Epithelial cell of esophagus (primary cell): ENCODE data around the gene RNF168.
"Not testable (repeated sequence)": the region's sequence is repeated elsewhere in the genome, so short reads cannot be mapped to it uniquely, and the experiment has no call there.

ENCODE experiments used
- DNase-seq: peaks from one replicate; pipeline ENCODE4 v3.0.0; 2010; ENCODE audit warnings: low read depth
- H3K4me3 ChIP-seq: 2 replicates; pipeline ENCODE4 v1.5.1; 2011; ENCODE audit warnings: mild to moderate bottlenecking, low read length, control low read depth
- TF ChIP-seq, protein P1 (sequence below): IDR thresholded peaks from 2 replicates; pipeline ENCODE4 v1.5.1; 2011; ENCODE audit warnings: low read depth, mild to moderate bottlenecking, low read length, control low read depth, inconsistent platforms; ENCODE audit not compliant: insufficient read depth; ENCODE audit errors: missing control alignments

Gene RNF168

DNA sequence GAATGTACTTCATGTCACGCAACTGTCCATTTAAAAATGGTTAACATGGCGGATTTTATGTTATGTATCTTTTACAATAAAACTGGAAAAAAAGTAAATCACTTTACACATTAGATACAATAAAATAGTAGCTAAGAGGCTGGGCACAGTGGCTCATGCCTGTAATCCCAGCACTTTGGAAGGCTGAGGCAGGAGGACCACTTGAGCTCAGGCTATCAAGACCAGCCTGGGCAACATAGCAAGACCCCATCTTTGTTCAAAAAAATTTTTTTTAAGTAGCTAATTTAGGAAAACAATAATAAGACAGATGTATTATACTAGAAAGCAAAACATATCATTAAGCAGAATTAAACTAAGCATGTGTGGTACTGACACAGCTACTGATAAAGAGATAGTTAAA, 11.5 kb downstream of the RNF168 start:
- no peak overlapping the region for H3K4me3 ChIP-seq
- TF ChIP-seq, protein P1, sequence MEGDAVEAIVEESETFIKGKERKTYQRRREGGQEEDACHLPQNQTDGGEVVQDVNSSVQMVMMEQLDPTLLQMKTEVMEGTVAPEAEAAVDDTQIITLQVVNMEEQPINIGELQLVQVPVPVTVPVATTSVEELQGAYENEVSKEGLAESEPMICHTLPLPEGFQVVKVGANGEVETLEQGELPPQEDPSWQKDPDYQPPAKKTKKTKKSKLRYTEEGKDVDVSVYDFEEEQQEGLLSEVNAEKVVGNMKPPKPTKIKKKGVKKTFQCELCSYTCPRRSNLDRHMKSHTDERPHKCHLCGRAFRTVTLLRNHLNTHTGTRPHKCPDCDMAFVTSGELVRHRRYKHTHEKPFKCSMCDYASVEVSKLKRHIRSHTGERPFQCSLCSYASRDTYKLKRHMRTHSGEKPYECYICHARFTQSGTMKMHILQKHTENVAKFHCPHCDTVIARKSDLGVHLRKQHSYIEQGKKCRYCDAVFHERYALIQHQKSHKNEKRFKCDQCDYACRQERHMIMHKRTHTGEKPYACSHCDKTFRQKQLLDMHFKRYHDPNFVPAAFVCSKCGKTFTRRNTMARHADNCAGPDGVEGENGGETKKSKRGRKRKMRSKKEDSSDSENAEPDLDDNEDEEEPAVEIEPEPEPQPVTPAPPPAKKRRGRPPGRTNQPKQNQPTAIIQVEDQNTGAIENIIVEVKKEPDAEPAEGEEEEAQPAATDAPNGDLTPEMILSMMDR, result no peak
- no peak for DNase-seq

DNA sequence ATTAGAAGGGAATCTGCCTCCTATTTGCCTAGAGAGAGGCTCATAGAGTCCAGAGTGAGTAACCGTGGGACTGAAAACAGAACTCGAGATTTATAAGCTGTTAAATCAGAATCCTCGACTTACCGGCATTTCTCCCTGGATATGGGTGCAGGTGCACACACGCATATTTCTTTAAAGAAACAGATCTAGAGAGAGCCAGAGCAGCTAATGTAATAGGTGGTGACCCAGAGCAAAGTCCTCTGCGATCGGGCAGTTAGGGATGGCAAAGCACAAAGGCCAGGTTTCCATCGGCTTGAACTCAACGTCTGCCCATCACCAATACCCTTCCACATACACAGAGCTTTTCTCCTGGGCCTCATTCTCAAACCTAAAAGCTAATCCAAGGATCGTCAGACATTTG, 13.8 kb downstream of the RNF168 start:
- no peak overlapping the region for H3K4me3 ChIP-seq
- TF ChIP-seq, protein P1, result no peak
- DNase-seq, result no peak

DNA sequence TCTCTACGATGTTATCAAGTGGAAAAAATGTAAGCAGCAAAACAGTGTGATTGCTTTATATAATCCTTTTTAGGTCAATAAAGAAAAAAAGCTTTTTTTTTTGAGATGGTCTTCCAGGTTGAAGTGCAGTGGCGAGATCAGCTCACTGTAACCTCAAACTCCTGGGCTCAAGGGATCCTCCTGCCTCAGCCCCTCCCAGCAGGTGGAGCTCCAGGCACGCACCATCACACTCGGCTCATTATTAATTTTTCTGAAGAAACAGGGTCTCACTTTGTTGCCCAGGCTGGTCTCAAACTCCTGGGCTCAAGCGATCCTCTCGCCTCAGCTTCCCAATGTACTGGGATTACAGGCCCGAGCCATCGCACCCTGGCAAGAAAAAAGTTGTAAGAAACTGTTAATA, 17.3 kb downstream of the RNF168 start:
- DNase-seq, result peak; percentile 26
- TF ChIP-seq, protein P1, result peak; percentile 56
- H3K4me3 ChIP-seq, result no peak overlapping the region

DNA sequence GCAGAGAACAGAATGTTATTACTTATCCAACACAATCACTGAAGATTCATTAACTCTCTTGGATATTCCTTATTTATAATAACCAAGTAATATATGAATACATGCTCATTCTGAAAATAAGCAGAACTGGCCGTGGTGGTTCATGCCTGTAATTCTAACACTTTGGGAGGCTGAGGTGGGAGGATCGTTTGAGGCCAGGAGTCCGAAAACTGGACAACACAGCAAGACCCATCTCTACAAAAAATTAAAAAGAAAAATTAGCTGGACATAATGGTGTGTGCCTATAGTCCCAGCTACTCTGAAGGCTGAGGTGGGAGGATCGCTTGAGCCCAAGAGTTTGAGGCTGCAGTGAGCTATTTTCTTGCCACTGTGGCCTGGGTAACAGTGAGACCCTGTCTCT, 25.9 kb downstream of the RNF168 start:
- DNase-seq, result no peak
- TF ChIP-seq, protein P1, result no peak
- H3K4me3 ChIP-seq, result no peak overlapping the region

DNA sequence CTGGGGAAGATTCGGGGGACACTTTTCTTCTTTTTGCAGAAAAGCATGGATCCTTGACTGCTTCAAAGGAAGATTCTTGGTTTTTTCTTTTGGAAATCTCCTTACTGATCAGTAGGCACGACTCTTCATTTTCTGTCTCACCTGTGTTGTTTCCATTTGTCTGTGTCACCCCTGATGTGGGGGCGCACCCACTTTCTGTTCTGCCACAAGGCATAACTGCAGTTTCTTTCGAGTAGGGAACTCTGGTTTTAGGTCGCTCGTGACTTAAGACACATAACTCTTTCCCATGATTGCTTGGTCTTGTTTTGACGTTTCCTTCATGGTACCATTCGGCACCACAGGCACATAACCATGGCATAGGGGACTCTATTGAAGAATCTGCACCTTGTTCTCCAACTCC, 31.3 kb downstream of the RNF168 start:
- TF ChIP-seq, protein P1, result no peak
- H3K4me3 ChIP-seq, result no peak overlapping the region
- DNase-seq, result no peak

DNA sequence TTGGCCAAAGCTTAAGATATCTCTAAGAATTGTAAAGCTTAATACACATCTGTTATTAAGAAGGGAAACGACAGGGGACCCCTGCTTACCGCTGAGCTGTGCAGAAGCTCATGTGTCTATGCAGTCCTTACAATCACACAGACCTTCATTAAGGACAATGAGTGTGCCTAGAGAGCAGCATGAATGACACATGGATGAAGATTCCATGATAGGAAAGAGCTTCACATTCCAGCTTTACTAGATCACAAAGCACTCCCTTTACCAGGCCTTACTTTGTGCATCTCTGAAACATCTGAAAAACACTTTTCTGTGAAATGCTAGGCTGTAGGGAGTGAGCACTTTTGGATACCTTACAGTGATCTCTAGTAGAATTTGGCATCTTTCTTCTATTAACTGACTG, 32.0 kb downstream of the RNF168 start:
- DNase-seq, result peak; percentile 15
- no peak overlapping the region for H3K4me3 ChIP-seq
- TF ChIP-seq, protein P1, result no peak

DNA sequence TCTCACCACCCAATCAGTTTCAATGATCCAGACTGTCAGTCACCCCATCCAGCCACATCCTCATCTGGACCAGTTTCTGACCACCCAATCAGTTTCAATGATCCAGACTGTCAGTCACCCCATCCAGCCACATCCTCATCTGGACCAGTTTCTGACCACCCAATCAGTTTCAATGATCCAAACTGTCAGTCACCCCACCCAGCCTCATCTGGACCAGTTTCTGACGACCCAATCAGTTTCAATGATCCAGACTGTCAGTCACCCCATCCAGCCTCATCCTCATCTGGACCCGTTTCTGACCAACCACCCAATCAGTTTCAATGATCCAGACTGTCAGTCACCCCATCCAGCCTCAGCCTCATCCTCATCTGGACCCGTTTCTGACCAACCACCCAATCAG, 33.4 kb downstream of the RNF168 start:
- not testable (repeated sequence) for DNase-seq, H3K4me3 ChIP-seq

DNA sequence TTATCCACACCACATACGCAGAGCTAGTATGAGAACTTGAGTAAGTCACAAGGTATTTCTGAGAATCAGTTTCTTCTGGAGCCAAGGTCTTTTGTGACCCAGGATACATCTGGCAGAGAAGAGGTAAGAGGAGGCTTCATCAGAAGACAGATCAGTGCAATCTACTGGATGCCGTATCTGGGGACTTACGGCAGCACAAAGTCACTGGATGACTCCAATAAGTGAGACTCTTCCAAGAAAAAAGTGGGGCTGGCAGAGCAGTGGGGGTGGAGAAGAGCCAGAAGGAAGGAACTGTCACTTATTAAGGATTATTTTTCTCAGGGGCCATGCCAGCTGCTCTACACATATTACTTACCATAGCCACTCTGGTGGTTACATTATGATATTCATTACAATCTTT, 39.8 kb downstream of the RNF168 start:
- TF ChIP-seq, protein P1, result no peak
- H3K4me3 ChIP-seq, result no peak overlapping the region
- no peak for DNase-seq
